H9 (cell line): ENCODE measurements around the gene GON7. TPM values are rescaled to one million over a fixed set of nuclear protein-coding genes. Genes with fewer than 3 reads are reported as not detected.

Experiments used
- DNase-seq: peaks from one replicate; pipeline ENCODE4 v3.0.0-alpha.2; 2017
- H2AFZ ChIP-seq: one replicate; pipeline ENCODE4 v1.6.1; 2013; ENCODE audit warnings: mild to moderate bottlenecking, low read length, control low read depth, moderate library complexity
- H2AK5ac ChIP-seq: 2 replicates; pipeline ENCODE4 v1.6.1; 2013; ENCODE audit warnings: low read length, control low read depth, mixed read lengths; ENCODE audit not compliant: insufficient read length
- H2BK120ac ChIP-seq: one replicate; pipeline ENCODE4 v1.6.1; 2013; ENCODE audit warnings: low read depth, mild to moderate bottlenecking, low read length, control low read depth, inconsistent platforms; ENCODE audit not compliant: poor library complexity, severe bottlenecking
- H2BK12ac ChIP-seq: 2 replicates; pipeline ENCODE4 v1.6.1; 2013; ENCODE audit warnings: low read length, control low read depth, mixed read lengths, low read depth; ENCODE audit not compliant: insufficient read length
- H2BK15ac ChIP-seq: 2 replicates; pipeline ENCODE4 v1.6.1; 2013; ENCODE audit warnings: low read depth, low read length, control low read depth
- H2BK20ac ChIP-seq: one replicate; pipeline ENCODE4 v1.6.1; 2013; ENCODE audit warnings: low read depth, mild to moderate bottlenecking, low read length, control low read depth, inconsistent platforms; ENCODE audit not compliant: poor library complexity, severe bottlenecking
- H2BK5ac ChIP-seq: 2 replicates; pipeline ENCODE4 v1.6.1; 2013; ENCODE audit warnings: low read length, control low read depth, mixed read lengths; ENCODE audit not compliant: insufficient read length
- H3K14ac ChIP-seq: 2 replicates; pipeline ENCODE4 v1.6.1; 2013; ENCODE audit warnings: low read length, control low read depth; ENCODE audit not compliant: insufficient read depth
- H3K18ac ChIP-seq: 2 replicates; pipeline ENCODE4 v1.6.1; 2013; ENCODE audit warnings: low read depth, mild to moderate bottlenecking, mixed read lengths, low read length, control low read depth; ENCODE audit not compliant: insufficient read length
- H3K23ac ChIP-seq: 2 replicates; pipeline ENCODE4 v1.6.1; 2013; ENCODE audit warnings: low read length, control low read depth, mixed read lengths, low read depth; ENCODE audit not compliant: insufficient read length
- H3K23me2 ChIP-seq: 2 replicates; pipeline ENCODE4 v1.6.1; 2013; ENCODE audit warnings: low read depth, mild to moderate bottlenecking, mixed read lengths, low read length, control low read depth; ENCODE audit not compliant: insufficient read length, poor library complexity, severe bottlenecking
- H3K27ac ChIP-seq: 2 replicates; pipeline ENCODE4 v1.5.1; 2013; ENCODE audit warnings: low read length, control low read depth, mixed read lengths, low read depth; ENCODE audit not compliant: insufficient read length
- H3K27me3 ChIP-seq: 2 replicates; pipeline ENCODE4 v1.6.1; 2013; ENCODE audit warnings: low read length, control low read depth, inconsistent platforms; ENCODE audit not compliant: insufficient read depth
- H3K4ac ChIP-seq: 2 replicates; pipeline ENCODE4 v1.6.1; 2013; ENCODE audit warnings: low read depth, mild to moderate bottlenecking, control low read depth, inconsistent platforms, low read length, moderate library complexity
- H3K4me1 ChIP-seq: 2 replicates; pipeline ENCODE4 v1.6.1; 2013; ENCODE audit warnings: low read length, control low read depth, inconsistent platforms; ENCODE audit not compliant: insufficient read depth
- H3K4me2 ChIP-seq: 2 replicates; pipeline ENCODE4 v1.6.1; 2013; ENCODE audit warnings: low read length, control low read depth, mixed read lengths; ENCODE audit not compliant: insufficient read length, insufficient read depth
- H3K56ac ChIP-seq: 2 replicates; pipeline ENCODE4 v1.6.1; 2013; ENCODE audit warnings: low read depth, mild to moderate bottlenecking, mixed read lengths, low read length, control low read depth; ENCODE audit not compliant: insufficient read length
- H3K79me1 ChIP-seq: 2 replicates; pipeline ENCODE4 v1.6.1; 2013; ENCODE audit warnings: low read depth, mild to moderate bottlenecking, moderate library complexity, low read length, control low read depth, inconsistent platforms; ENCODE audit not compliant: insufficient read depth, poor library complexity, severe bottlenecking
- H3K79me2 ChIP-seq: 2 replicates; pipeline ENCODE4 v1.6.1; 2013; ENCODE audit warnings: low read length, control low read depth, inconsistent platforms; ENCODE audit not compliant: insufficient read depth
- H3K9ac ChIP-seq: 2 replicates; pipeline ENCODE4 v1.6.1; 2013; ENCODE audit warnings: low read length, control low read depth, mixed read lengths; ENCODE audit not compliant: insufficient read length; ENCODE audit errors: extremely low read depth
- H3K9me3 ChIP-seq: one replicate; pipeline ENCODE4 v1.6.1; 2013; ENCODE audit warnings: low read depth, low read length, inconsistent platforms; ENCODE audit not compliant: control insufficient read depth
- H3T11ph ChIP-seq: one replicate; pipeline ENCODE4 v1.6.1; 2013; ENCODE audit warnings: mild to moderate bottlenecking, low read length, control low read depth, inconsistent platforms
- H4K20me1 ChIP-seq: one replicate; pipeline ENCODE4 v1.6.1; 2013; ENCODE audit not compliant: control insufficient read depth, insufficient read length, insufficient read depth
- H4K5ac ChIP-seq: 2 replicates; pipeline ENCODE4 v1.6.1; 2013; ENCODE audit warnings: low read depth, mild to moderate bottlenecking, mixed read lengths, low read length, control low read depth; ENCODE audit not compliant: insufficient read length
- H4K8ac ChIP-seq: replicated peaks from 2 replicates; pipeline ENCODE4 v1.6.1; 2013; ENCODE audit warnings: low read length, control low read depth, mixed read lengths, low read depth; ENCODE audit not compliant: insufficient read length
- H4K91ac ChIP-seq: 2 replicates; pipeline ENCODE4 v1.6.1; 2013; ENCODE audit warnings: low read depth, mild to moderate bottlenecking, moderate library complexity, mixed read lengths, low read length, control low read depth; ENCODE audit not compliant: insufficient read length
- H3K27ac Mint-ChIP-seq, 3 experiments: 2 replicates in 2 of 3; 3 replicates in 1 of 3; pipeline ENCODE4 v1.8.0; 2020 to 2021; ENCODE audit warnings: mixed read lengths in 3 of 3, mild to moderate bottlenecking in 1 of 3, moderate library complexity in 1 of 3
- H3K27me3 Mint-ChIP-seq: 2 replicates; pipeline ENCODE4 v1.8.0; 2021; ENCODE audit warnings: low read depth, mild to moderate bottlenecking, moderate library complexity, mixed read lengths
- H3K36me3 Mint-ChIP-seq, 3 experiments: 2 replicates in 2 of 3; 3 replicates in 1 of 3; pipeline ENCODE4 v1.8.0; 2020 to 2021; ENCODE audit warnings: low read depth in 3 of 3, mixed read lengths in 3 of 3; ENCODE audit not compliant: insufficient read depth in 1 of 3
- H3K4me1 Mint-ChIP-seq, 2 experiments: 2 replicates each; pipeline ENCODE4 v1.8.0; 2020; ENCODE audit warnings: mixed read lengths in 2 of 2
- H3K4me3 Mint-ChIP-seq, 2 experiments: 2 replicates in 1 of 2; 3 replicates in 1 of 2; pipeline ENCODE4 v1.8.0; 2020 to 2021; ENCODE audit warnings: mild to moderate bottlenecking in 2 of 2, mixed read lengths in 2 of 2, moderate library complexity in 1 of 2
- H3K9me3 Mint-ChIP-seq, 2 experiments: 2 replicates in 1 of 2; 3 replicates in 1 of 2; pipeline ENCODE4 v1.8.0; 2020; ENCODE audit warnings: mild to moderate bottlenecking in 2 of 2, mixed read lengths in 2 of 2, moderate library complexity in 1 of 2
- CTCF ChIP-seq: fragments of 200-600 bp; sonication (generic); conservative IDR thresholded peaks from 3 replicates; pipeline ENCODE4 v1.8.0; 2021; ENCODE audit warnings: antibody characterized with exemption, mild to moderate bottlenecking
- WGBS: extraction: QIAGEN DNeasy Blood & Tissue Kit; methylation state at CpG from one replicate; pipeline ENCODE4 v1.1.7; 2013; ENCODE audit warnings: missing lambda C conversion rate, low lambda C conversion rate, mixed read lengths; ENCODE audit not compliant: insufficient read length; ENCODE audit errors: extremely low coverage; 5-methylcytosine and 5-hydroxymethylcytosine counted together
- total RNA-seq: library from RNA; stranded (reverse); gene quantifications from 2 replicates; pipeline ENCODE4 v1.2.1, GENCODE V29; 2021

The GON7 gene
- total RNA-seq, 1 experiment from 2014 or later, result 6.8 TPM

GRCh38 chr14:93163564-93163963 is 43.3 kb downstream of the GON7 start:
- no peak overlapping the region for H2BK5ac ChIP-seq
- H3K9me3 ChIP-seq, result no peaks in the 10 kb centered on the region
- no peak overlapping the region for H3K27ac Mint-ChIP-seq
- H3K4me3 Mint-ChIP-seq, result no peak overlapping the region
- no peaks in the 10 kb centered on the region; a peak in 1 of 7 replicates for H3K36me3 Mint-ChIP-seq
- H3K4me1 ChIP-seq, result no peaks in the 10 kb centered on the region
- H4K8ac ChIP-seq, result no peak overlapping the region
- TF ChIP-seq CTCF, result no peak
- H4K91ac ChIP-seq, result no peak overlapping the region
- no peak overlapping the region for H2AFZ ChIP-seq
- no peak overlapping the region for H3K27ac ChIP-seq
- no peak overlapping the region for H2BK12ac ChIP-seq
- H3K9ac ChIP-seq, result no peak overlapping the region
- H3K4me2 ChIP-seq, result no peak overlapping the region
- H2BK15ac ChIP-seq, result no peak overlapping the region
- H2AK5ac ChIP-seq, result no peak overlapping the region
- no peak overlapping the region for H4K5ac ChIP-seq
- DNase-seq, result no peak
- no peaks in the 10 kb centered on the region for H3K79me1 ChIP-seq
- no peaks in the 10 kb centered on the region for H4K20me1 ChIP-seq
- H3K56ac ChIP-seq, result no peak overlapping the region
- H3K4ac ChIP-seq, result no peak overlapping the region
- no CpG with 5 or more reads among the region's 5 CpGs for WGBS
- peaks cover 3 to 4% of the 10 kb centered on the region in 2 experiments for H3K4me1 Mint-ChIP-seq
- H3K9me3 Mint-ChIP-seq, result no peaks in the 10 kb centered on the region
- H3K79me2 ChIP-seq, result no peaks in the 10 kb centered on the region
- no peaks in the 10 kb centered on the region for H3K23me2 ChIP-seq
- no peak overlapping the region for H2BK120ac ChIP-seq
- no peaks in the 10 kb centered on the region for H3K27me3 ChIP-seq
- no peak overlapping the region for H3K14ac ChIP-seq
- no peak overlapping the region for H3K23ac ChIP-seq
- H2BK20ac ChIP-seq, result no peak overlapping the region
- no peak overlapping the region for H3K18ac ChIP-seq
- H3T11ph ChIP-seq, result no peak overlapping the region
- no peaks in the 10 kb centered on the region; the same call in 1 of the 2 replicates for H3K27me3 Mint-ChIP-seq
